A549 (cell line): ENCODE measurements around the gene TFCP2L1.
"Not testable (repeated sequence)": the region's sequence is repeated elsewhere in the genome, so short reads cannot be mapped to it uniquely, and the experiment has no call there.

Experiments used
- BCL3 ChIP-seq: fragments of >200 bp; sonication (Bioruptor Twin); formaldehyde crosslinking; IDR thresholded peaks from 3 replicates; pipeline ENCODE4 v1.6.1; 2016
- CEBPB ChIP-seq, 2 experiments: fragments of >200 bp in 1 of 2; sonication (Bioruptor Twin) in 1 of 2; formaldehyde crosslinking in 1 of 2; IDR thresholded peaks; 2 replicates each; pipeline ENCODE4 v1.6.1; 2012 to 2016
- CTCF ChIP-seq: fragments of >200 bp; sonication (Bioruptor Twin); formaldehyde crosslinking; IDR thresholded peaks from 3 replicates; pipeline ENCODE4 v1.5.1; 2016
- EP300 ChIP-seq, 2 experiments: fragments of >200 bp; sonication (Bioruptor Twin); formaldehyde crosslinking; IDR thresholded peaks; 2 replicates in 1 of 2; 3 replicates in 1 of 2; pipeline ENCODE4 v1.6.1; 2016 to 2017
- KDM1A ChIP-seq: fragments of 200-600 bp; sonication (generic); IDR thresholded peaks from 2 replicates; pipeline ENCODE4 v1.6.1; 2016; ENCODE audit warnings: low read depth, mild to moderate bottlenecking
- MAFK ChIP-seq: fragments of 450-650 bp; IDR thresholded peaks from 2 replicates; pipeline ENCODE4 v1.6.1; 2014; ENCODE audit not compliant: partially characterized antibody
- MAX ChIP-seq: IDR thresholded peaks from 2 replicates; pipeline ENCODE4 v1.6.1; 2012
- MYC ChIP-seq: IDR thresholded peaks from 2 replicates; pipeline ENCODE4 v1.6.1; 2012; ENCODE audit warnings: mild to moderate bottlenecking, inconsistent platforms, low read length, improper control_type of control experiment, borderline replicate concordance
- NFE2L2 ChIP-seq: fragments of 150-350 bp; conservative IDR thresholded peaks from 2 replicates; pipeline ENCODE4 v1.6.1; 2014; ENCODE audit warnings: low read length
- NPAS2 ChIP-seq: fragments of 250-450 bp; sonication (Bioruptor Pico); IDR thresholded peaks from 2 replicates; pipeline ENCODE4 v1.8.0; 2022; ENCODE audit warnings: mild to moderate bottlenecking, moderate library complexity, borderline replicate concordance
- POLR2A ChIP-seq: IDR thresholded peaks from 2 replicates; pipeline ENCODE4 v1.6.1; 2012; ENCODE audit warnings: mild to moderate bottlenecking, low read length
- REST ChIP-seq: fragments of 200-600 bp; sonication (generic); IDR thresholded peaks from 2 replicates; pipeline ENCODE4 v1.6.1; 2016; ENCODE audit warnings: antibody characterized with exemption, mild to moderate bottlenecking, moderate library complexity
- TF ChIP-seq, protein P1 (sequence below): IDR thresholded peaks from 2 replicates; pipeline ENCODE4 v1.6.1; 2012

GRCh38 chr2:121301190-121301589 lies 16.2 kb upstream of the TFCP2L1 start:
- not testable (repeated sequence) for TF ChIP-seq MAFK; CTCF; REST; EP300 (IDR thresholded peaks at IDR 0.05); POLR2A; MAX; CEBPB (IDR thresholded peaks at IDR 0.05); MYC; KDM1A; NFE2L2; BCL3; NPAS2
- TF ChIP-seq, protein P1, sequence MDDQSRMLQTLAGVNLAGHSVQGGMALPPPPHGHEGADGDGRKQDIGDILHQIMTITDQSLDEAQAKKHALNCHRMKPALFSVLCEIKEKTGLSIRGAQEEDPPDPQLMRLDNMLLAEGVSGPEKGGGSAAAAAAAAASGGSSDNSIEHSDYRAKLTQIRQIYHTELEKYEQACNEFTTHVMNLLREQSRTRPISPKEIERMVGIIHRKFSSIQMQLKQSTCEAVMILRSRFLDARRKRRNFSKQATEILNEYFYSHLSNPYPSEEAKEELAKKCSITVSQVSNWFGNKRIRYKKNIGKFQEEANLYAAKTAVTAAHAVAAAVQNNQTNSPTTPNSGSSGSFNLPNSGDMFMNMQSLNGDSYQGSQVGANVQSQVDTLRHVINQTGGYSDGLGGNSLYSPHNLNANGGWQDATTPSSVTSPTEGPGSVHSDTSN = not testable (repeated sequence)
